GM12892 (cell line): ENCODE results near the gene RPS6KB1.
"Not testable (repeated sequence)": the region's sequence is repeated elsewhere in the genome, so short reads cannot be mapped to it uniquely, and the experiment has no call there.

Source experiments
- DNase-seq: peaks from one replicate; pipeline ENCODE4 v3.0.0; 2011; ENCODE audit not compliant: insufficient read length
- FAIRE-seq: peaks from 2 replicates; lab custom pipeline; 2011; peaks lifted over from hg19 to GRCh38; lab: Jason Lieb, UNC
- POLR2A ChIP-seq: IDR thresholded peaks from 2 replicates; pipeline ENCODE4 v1.6.1; 2011; ENCODE audit warnings: low read depth, low read length, control low read depth
- POLR2AphosphoS5 ChIP-seq: IDR thresholded peaks from 2 replicates; pipeline ENCODE4 v1.6.1; 2011; ENCODE audit warnings: low read depth, low read length, control low read depth
- TAF1 ChIP-seq: IDR thresholded peaks from 2 replicates; pipeline ENCODE4 v1.6.1; 2011; ENCODE audit warnings: low read depth, mild to moderate bottlenecking, control low read depth, low read length, borderline replicate concordance

RPS6KB1 gene

DNA sequence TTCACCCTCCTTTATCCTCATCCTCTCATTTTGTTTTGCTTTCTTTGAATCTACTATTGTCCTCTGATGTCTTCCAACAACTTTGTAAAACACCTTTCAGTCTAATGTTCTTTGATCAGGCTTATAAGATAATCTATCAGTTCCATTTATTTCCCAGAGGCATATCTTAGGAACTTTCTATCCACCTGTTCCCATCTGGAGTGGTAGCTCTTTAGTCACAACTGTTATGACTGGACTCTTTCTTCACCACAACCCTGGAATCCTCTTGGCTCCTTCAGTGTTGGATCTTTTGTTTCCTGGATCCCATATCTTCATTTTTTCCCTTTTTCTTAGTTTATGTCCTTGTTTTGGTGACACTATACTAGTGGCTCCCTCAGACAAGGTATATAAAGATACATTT is 23.5 kb downstream of the RPS6KB1 start:
- DNase-seq (no peak), FAIRE-seq (no peak)
- TF ChIP-seq POLR2A: no peak
- TF ChIP-seq POLR2AphosphoS5: no peak
- TF ChIP-seq TAF1: no peak

DNA sequence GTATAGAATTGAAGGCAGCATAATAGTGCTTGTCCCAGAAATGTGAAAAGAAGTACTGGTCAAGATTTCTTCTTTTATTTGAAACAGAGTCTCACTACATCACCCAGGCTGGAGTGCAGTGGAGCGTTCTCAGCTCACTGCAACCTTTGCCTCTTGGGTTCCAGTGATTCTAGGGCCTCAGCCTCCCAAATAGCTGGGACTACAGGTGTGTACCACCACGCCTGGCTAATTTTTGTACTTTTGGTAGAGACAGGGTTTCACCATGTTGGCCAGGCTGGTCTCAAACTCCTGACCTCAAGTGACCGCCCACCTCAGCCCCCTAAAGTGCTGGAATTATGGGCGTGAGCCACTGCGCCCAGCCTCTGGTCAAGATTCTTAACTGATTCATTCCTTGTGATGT is 27.7 kb downstream of the RPS6KB1 start:
- DNase-seq, FAIRE-seq: not testable (repeated sequence)

DNA sequence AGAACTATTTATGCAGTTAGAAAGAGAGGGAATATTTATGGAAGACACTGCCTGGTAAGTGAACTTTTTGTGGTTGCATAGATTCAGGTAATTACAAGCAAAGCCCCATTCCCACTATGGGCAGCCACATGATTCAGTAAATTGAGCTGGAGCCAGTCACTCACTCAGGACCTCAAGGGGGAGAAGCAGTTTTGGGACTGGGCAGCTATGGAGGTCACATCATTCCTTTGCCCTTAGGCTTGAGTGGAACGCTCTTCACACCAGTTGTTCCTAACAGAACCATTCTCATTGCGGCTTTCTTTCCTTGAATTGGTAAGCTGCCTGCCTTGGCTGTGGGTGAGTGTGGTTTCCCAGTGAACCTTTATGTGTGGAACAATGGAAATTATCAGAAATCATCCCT is 37.2 kb downstream of the RPS6KB1 start:
- not testable (repeated sequence) for DNase-seq, FAIRE-seq

DNA sequence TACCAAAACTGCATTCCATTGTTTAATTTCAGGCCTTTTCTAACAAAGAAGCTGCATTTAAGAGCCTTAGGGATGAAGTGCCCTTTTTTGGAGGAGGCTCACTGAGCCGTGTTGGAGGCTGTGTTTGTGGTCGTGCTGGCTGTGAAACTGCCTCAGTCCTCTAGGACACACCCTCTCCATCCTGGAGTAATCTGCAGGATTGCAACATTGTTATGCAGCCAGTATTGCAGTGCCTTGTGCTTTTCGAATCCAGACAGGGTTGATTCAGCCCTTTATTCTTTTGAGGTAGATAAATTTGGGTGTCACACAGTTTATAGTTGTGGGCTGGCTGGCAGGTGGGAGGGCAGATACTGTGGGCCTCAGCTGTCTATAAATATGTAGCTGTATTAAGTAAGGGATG is 37.8 kb downstream of the RPS6KB1 start:
- not testable (repeated sequence) for DNase-seq, FAIRE-seq

DNA sequence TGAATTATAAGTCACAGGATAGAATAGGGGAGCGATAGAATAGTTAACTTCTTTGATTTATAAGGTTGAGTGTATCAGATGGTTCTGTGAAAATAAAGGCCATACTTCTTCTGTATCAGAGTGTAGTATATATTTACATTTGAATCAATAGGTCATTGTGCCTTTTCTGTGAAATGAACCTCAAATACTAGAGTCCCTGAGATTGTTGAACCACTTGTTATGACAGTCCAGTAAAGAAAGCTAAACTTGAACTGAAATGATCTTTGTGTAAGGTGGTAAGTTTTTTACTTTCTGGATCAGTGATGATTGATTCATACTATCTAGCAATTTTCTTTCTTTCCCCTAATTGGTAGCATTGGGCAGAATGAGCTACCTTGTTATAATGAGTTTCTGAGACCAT is 40.4 kb downstream of the RPS6KB1 start:
- FAIRE-seq, DNase-seq: not testable (repeated sequence)

DNA sequence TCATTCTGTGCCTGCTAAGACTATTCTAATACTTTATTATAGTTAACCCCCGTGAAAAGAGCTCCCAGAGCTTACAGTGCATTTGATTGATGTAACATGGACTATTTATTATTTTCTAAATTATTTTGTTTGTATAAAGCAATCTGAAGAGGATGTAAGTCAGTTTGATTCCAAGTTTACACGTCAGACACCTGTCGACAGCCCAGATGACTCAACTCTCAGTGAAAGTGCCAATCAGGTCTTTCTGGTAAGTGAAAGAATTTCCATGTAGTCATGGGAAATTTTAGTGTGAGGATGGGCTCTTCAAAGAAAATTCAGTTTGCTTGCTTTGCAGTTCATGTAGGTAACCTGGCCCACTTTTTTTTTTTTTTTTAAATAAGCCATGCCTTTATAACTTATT is 47.8 kb downstream of the RPS6KB1 start:
- FAIRE-seq, DNase-seq: not testable (repeated sequence)

DNA sequence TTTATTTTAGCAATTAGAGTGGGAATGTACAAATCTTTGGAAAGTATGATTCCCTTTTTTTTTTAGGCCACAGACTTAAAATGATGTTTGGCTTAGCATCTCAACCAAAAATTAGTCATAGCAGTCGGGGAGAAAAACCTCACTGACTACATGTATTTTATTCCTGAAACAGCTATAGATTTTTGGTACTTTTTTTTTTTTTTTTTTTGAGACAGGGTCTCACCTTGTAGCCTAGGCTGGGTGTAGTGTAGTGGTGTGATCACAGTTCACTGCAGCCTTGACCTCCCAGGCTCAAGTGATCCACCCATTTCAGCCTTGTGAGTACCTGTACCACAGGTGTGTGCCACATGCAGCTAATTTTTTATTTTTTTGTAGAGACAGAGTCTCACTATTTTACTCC is 48.2 kb downstream of the RPS6KB1 start:
- TF ChIP-seq TAF1 (no peak), POLR2AphosphoS5 (no peak), POLR2A (no peak)
- FAIRE-seq: no peak
- DNase-seq: no peak

DNA sequence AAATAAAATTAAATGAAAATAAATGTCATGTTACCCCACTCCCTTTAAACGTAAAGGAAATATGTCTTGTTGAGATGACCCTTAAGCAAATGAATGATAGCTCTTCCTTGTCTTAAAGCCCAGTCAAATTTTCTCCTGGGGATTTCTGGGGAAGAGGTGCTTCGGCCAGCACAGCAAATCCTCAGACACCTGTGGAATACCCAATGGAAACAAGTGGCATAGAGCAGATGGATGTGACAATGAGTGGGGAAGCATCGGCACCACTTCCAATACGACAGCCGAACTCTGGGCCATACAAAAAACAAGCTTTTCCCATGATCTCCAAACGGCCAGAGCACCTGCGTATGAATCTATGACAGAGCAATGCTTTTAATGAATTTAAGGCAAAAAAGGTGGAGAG is 53.5 kb downstream of the RPS6KB1 start:
- not testable (repeated sequence) for DNase-seq, FAIRE-seq

DNA sequence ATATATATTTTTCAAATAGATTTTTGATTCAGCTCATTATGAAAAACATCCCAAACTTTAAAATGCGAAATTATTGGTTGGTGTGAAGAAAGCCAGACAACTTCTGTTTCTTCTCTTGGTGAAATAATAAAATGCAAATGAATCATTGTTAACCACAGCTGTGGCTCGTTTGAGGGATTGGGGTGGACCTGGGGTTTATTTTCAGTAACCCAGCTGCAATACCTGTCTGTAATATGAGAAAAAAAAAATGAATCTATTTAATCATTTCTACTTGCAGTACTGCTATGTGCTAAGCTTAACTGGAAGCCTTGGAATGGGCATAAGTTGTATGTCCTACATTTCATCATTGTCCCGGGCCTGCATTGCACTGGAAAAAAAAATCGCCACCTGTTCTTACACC is 54.4 kb downstream of the RPS6KB1 start:
- not testable (repeated sequence) for FAIRE-seq

DNA sequence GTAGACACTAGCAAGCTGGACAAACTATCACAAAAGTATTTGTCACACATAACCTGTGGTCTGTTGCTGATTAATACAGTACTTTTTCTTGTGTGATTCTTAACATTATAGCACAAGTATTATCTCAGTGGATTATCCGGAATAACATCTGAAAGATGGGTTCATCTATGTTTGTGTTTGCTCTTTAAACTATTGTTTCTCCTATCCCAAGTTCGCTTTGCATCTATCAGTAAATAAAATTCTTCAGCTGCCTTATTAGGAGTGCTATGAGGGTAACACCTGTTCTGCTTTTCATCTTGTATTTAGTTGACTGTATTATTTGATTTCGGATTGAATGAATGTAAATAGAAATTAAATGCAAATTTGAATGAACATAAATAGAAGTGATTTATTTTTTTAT is 57.1 kb downstream of the RPS6KB1 start:
- FAIRE-seq (no peak), DNase-seq (no peak)
- no peak for TF ChIP-seq POLR2A

More for the DNA sequence above, 54.4 kb downstream of the RPS6KB1 start:
- not testable (repeated sequence) for DNase-seq

DNA sequence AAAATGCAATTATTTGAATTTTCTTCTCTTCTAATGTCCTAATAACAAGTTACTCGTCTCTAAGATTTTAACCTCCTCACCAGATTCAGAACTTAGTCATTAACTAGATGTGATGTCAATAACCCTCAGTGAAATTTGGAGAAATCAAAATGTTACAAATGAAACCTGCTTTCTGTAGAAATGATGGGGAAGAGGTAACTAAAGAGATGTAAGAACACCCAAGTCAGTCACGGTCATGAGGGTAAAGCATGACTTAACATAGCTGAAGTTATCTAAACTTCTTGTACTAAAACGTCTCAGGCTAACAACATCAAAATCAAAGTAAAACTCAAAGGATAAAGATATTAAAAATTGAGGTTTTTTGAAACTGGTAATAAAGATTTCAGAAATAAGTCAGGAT is 61.9 kb downstream of the RPS6KB1 start:
- no peak for FAIRE-seq
- TF ChIP-seq TAF1: no peak
- TF ChIP-seq POLR2AphosphoS5: no peak
- no peak for TF ChIP-seq POLR2A
- DNase-seq: no peak

DNA sequence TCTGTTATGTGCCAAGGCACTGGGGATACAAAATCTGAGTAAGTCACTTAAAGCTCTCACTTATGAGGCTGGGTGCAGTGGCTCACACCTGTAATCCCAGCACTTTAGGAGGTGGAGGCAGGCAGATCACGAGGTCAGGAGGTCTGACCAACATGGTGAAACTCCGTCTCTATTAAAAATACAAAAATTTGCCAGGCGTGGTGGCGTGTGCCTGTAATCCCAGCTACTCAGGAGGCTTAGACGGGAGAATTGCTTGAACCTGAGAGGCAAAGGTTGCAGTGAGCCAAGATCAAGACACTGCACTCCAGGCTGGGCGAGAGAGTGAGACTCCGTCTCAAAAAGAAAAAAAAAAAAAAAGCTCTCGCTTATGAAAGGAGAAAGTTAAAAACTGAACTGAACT is 66.7 kb downstream of the RPS6KB1 start:
- not testable (repeated sequence) for DNase-seq, FAIRE-seq

DNA sequence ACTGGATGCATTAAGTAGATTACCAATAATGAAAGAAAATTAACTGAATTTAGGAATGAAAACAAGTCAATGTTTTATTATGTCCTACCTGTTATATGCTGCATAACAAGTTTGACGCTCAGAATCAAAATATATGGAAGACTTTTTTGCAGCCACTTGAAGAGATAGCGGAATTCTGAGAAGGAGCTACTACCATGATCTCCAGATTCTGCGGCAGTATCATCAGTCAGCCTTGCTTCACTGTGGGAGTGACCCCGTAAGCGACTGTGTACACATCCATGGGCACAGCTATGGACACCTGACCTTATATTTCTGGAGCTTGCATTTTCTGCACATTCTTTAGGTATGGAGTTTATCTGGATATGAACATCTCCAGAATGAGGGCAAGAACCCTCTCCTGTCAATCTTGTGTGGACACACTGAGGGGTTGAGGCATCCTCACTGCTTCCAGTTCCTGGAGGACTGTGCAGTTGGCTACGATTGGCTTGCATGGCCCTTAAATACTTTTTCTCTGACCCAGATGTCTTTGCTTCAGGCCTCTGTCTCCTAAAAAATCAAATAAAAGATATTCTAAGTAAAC is 69.9 kb downstream of the RPS6KB1 start:
- DNase-seq (no peak), FAIRE-seq (no peak)
- TF ChIP-seq POLR2A (no peak), TAF1 (no peak), POLR2AphosphoS5 (no peak)

DNA sequence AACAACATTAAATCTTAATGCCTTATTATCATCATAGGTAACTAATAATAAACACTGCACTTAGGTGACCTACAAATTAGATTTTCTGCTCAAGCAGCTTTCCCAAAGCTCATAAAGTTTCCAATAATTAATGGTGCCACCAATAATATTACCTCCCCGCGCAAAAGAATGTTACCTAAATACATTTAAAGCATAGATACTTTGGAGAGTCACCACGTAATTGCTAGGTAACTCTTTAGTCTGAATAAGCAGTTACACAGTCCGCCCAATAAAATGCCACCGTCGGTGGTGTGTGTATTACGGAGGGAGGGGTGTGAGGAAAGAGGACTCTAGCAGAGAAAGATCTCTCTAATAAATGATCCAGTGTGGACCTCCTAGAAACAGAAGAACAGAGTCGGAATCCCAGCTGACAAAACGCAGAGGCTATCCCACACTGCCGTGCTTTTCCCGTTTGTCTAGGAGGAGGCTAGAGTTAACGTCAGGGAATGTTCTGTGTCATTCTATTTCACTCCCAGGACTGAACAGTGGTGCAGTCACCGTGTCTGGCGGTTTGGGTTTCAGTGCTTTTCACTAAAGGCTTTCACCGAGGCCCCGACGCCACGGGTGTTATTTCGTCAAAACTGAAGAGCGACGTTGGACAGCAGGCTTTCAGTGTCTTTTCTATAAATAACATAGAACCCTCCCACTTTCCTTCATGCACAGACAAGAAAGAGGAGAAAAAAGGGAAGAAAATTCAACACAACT is 71.0 kb downstream of the RPS6KB1 start:
- peak; percentile 12 for DNase-seq
- TF ChIP-seq TAF1 (no peak), POLR2A (no peak), POLR2AphosphoS5 (no peak)
- FAIRE-seq: no peak
